Measurements from ENCODE around the gene AFF1. TPM values are rescaled to one million over a fixed set of nuclear protein-coding genes. Genes with fewer than 3 reads are reported as not detected.

The AFF1 gene
- total RNA-seq, 1 experiment from 2014 or later = 93.4 TPM

DNA sequence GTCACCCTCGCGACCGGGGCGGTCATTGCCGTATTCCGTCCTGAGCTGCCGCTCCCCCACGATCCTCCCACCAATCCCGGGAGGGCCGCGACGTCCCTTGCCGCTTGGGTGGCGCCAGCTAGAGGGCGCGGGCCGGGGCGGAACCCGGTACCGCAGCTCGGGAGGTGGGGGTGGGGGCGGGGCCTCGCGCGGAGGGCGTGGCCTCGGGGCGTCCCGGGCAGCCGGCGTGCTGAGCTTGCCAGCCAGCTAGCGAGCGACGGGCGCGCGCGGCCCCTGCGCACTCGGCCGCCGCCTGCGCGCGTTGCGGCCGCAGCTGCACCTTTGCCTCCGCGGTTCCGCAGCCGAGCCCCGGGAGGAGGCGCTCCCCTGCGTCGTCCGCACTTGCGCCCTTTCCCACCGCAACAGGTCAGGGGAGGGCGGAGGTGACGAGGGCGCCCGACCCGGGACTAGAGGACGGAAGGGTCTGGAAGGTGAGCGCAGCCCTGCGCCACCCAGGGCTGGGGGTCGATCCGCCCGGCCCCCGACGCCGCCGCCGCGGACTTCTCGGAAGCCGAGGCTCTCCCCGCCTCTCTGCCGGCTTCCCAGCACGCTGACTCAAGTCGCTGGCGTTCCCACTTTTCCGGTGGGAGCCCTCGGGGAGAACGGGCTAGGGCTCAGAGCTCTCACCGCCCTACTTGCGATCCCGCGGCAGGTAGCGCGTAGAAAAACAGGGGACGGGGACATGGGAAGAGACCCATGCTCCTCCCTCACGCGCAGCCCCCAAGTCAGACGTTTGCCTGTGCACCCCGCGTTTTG, at the start of gene AFF1 (continued):
- TF ChIP-seq, protein P1, sequence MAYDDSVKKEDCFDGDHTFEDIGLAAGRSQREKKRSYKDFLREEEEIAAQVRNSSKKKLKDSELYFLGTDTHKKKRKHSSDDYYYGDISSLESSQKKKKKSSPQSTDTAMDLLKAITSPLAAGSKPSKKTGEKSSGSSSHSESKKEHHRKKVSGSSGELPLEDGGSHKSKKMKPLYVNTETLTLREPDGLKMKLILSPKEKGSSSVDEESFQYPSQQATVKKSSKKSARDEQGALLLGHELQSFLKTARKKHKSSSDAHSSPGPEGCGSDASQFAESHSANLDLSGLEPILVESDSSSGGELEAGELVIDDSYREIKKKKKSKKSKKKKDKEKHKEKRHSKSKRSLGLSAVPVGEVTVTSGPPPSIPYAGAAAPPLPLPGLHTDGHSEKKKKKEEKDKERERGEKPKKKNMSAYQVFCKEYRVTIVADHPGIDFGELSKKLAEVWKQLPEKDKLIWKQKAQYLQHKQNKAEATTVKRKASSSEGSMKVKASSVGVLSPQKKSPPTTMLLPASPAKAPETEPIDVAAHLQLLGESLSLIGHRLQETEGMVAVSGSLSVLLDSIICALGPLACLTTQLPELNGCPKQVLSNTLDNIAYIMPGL (CRISPR knock-in tag; IDR thresholded peaks at IDR 0.05) = peak; percentile 96
- TF ChIP-seq, protein P2, sequence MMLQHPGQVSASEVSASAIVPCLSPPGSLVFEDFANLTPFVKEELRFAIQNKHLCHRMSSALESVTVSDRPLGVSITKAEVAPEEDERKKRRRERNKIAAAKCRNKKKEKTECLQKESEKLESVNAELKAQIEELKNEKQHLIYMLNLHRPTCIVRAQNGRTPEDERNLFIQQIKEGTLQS (CRISPR knock-in tag; conservative IDR thresholded peaks at IDR 0.05) = no peak
- TF ChIP-seq ELF4 (CRISPR knock-in tag; IDR thresholded peaks at IDR 0.05; ENCODE audit: low read depth) (0 out of 2 replicates have a peak, but pooled peaks have one; percentile 21), ESRRA (CRISPR knock-in tag; IDR thresholded peaks at IDR 0.05; ENCODE audit: borderline replicate concordance) (0 out of 2 replicates have a peak, but pooled peaks have one; percentile 69), TP53 (CRISPR knock-in tag; IDR thresholded peaks at IDR 0.05) (peak; percentile 91), NR2C2 (CRISPR knock-in tag; IDR thresholded peaks at IDR 0.05) (no peak), TEAD1 (CRISPR knock-in tag; IDR thresholded peaks at IDR 0.05) (peak; percentile 30; the same call in 1 of the 2 replicates), ARID4B (CRISPR knock-in tag; IDR thresholded peaks at IDR 0.05; ENCODE audit: borderline replicate concordance) (peak; percentile 79), GTF2I (CRISPR knock-in tag; conservative IDR thresholded peaks at IDR 0.05) (no peak), SP1 (CRISPR knock-in tag; conservative IDR thresholded peaks at IDR 0.05) (peak; percentile 88), E2F1 (CRISPR knock-in tag; IDR thresholded peaks at IDR 0.05) (0 out of 2 replicates have a peak, but pooled peaks have one; percentile 21), NFE2L1 (CRISPR knock-in tag; IDR thresholded peaks at IDR 0.05) (0 out of 2 replicates have a peak, but pooled peaks have one; percentile 10), ZNF232 (CRISPR knock-in tag; IDR thresholded peaks at IDR 0.05) (0 out of 2 replicates have a peak, but pooled peaks have one; percentile 14), MYBL2 (CRISPR knock-in tag; IDR thresholded peaks at IDR 0.05) (0 out of 2 replicates have a peak, but pooled peaks have one; percentile 6), JUN (CRISPR knock-in tag; IDR thresholded peaks at IDR 0.05) (no peak), NR3C1 (CRISPR knock-in tag; conservative IDR thresholded peaks at IDR 0.05; ENCODE audit: low read depth) (peak; percentile 92; the same call in 1 of the 2 replicates), EMX1 (CRISPR knock-in tag; IDR thresholded peaks at IDR 0.05) (0 out of 2 replicates have a peak, but pooled peaks have one; percentile 1), JAZF1 (CRISPR knock-in tag; IDR thresholded peaks at IDR 0.05) (no peak), ZBTB21 (CRISPR knock-in tag; IDR thresholded peaks at IDR 0.05; ENCODE audit: borderline replicate concordance) (peak; percentile 74; the same call in 1 of the 2 replicates)
- TF ChIP-seq, protein P3, sequence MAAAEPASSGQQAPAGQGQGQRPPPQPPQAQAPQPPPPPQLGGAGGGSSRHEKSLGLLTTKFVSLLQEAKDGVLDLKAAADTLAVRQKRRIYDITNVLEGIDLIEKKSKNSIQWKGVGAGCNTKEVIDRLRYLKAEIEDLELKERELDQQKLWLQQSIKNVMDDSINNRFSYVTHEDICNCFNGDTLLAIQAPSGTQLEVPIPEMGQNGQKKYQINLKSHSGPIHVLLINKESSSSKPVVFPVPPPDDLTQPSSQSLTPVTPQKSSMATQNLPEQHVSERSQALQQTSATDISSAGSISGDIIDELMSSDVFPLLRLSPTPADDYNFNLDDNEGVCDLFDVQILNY (CRISPR knock-in tag; IDR thresholded peaks at IDR 0.05) = peak; percentile 64; the same call in 1 of the 2 replicates
- TF ChIP-seq, protein P4, sequence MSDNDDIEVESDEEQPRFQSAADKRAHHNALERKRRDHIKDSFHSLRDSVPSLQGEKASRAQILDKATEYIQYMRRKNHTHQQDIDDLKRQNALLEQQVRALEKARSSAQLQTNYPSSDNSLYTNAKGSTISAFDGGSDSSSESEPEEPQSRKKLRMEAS (CRISPR knock-in tag; IDR thresholded peaks at IDR 0.05) = peak; percentile 56; the same call in 1 of the 2 replicates
- TF ChIP-seq, protein P5, sequence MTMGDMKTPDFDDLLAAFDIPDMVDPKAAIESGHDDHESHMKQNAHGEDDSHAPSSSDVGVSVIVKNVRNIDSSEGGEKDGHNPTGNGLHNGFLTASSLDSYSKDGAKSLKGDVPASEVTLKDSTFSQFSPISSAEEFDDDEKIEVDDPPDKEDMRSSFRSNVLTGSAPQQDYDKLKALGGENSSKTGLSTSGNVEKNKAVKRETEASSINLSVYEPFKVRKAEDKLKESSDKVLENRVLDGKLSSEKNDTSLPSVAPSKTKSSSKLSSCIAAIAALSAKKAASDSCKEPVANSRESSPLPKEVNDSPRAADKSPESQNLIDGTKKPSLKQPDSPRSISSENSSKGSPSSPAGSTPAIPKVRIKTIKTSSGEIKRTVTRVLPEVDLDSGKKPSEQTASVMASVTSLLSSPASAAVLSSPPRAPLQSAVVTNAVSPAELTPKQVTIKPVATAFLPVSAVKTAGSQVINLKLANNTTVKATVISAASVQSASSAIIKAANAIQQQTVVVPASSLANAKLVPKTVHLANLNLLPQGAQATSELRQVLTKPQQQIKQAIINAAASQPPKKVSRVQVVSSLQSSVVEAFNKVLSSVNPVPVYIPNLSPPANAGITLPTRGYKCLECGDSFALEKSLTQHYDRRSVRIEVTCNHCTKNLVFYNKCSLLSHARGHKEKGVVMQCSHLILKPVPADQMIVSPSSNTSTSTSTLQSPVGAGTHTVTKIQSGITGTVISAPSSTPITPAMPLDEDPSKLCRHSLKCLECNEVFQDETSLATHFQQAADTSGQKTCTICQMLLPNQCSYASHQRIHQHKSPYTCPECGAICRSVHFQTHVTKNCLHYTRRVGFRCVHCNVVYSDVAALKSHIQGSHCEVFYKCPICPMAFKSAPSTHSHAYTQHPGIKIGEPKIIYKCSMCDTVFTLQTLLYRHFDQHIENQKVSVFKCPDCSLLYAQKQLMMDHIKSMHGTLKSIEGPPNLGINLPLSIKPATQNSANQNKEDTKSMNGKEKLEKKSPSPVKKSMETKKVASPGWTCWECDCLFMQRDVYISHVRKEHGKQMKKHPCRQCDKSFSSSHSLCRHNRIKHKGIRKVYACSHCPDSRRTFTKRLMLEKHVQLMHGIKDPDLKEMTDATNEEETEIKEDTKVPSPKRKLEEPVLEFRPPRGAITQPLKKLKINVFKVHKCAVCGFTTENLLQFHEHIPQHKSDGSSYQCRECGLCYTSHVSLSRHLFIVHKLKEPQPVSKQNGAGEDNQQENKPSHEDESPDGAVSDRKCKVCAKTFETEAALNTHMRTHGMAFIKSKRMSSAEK (CRISPR knock-in tag; IDR thresholded peaks at IDR 0.05; ENCODE audit: borderline replicate concordance) = peak; percentile 47; the same call in 1 of the 2 replicates

Data from WTC11 (cell line).